Left renal cortex interstitium (tissue), 4 donors: ENCODE data around the gene RYR2. TPM values are rescaled to one million over a fixed set of nuclear protein-coding genes. Genes with fewer than 3 reads are reported as not detected.

ENCODE experiments used
- DNase-seq, 4 donors: peaks; one replicate each; pipeline ENCODE4 v3.0.0-alpha.2; 2013; ENCODE audit warnings: low read depth in 4 of 4, low spot score in 2 of 4, missing footprints in 1 of 4
- polyA plus RNA-seq, 4 donors: library from polyadenylated mRNA; unstranded; fragments of 120-200 nt; gene quantifications; one replicate each; pipeline ENCODE4 v1.2.1, GENCODE V29; 2013; ENCODE audit not compliant: insufficient read length in 4 of 4

The RYR2 gene
- polyA plus RNA-seq, 4 donors: 1.1 to 1.4 (median 1.2) TPM

DNA sequence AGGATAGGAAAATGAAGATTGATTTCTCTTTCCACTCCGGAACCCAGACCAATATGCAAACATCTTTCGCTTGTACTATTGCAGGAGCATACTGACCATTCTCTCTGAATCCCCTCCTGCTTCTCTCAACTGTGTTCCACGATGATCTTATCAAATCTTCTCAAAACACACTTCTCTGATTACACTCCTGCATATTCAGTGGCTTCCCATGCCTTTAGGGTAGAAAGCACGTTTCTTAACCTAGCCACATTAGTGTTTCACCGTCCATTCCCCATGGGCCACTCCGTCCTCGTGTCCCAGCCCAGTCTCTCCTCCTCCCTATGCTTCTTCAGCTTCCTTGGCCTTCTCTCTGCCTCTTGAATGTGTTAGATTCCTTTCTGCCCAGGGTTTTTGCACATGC, 650.3 kb downstream of the RYR2 start:
- DNase-seq: no peak

GRCh38 chr1:237695878-237696277, 653.9 kb downstream of the RYR2 start:
- DNase-seq: no peak

DNA sequence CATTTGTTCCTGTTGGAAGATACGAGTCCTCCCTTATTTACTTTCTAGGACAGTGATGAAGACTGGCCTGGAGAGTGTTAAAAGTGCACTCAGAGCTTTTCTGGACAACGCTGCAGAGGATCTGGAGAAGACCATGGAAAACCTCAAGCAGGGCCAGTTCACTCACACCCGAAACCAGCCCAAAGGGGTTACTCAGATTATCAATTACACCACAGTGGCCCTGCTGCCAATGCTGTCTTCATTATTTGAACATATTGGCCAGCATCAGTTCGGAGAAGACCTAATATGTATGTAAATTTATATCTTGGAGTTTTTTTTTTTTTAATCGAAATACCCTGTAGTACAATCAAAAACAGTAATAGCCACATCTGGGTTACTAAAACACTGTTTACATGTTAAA, 658.2 kb downstream of the RYR2 start:
- DNase-seq: no peak

DNA sequence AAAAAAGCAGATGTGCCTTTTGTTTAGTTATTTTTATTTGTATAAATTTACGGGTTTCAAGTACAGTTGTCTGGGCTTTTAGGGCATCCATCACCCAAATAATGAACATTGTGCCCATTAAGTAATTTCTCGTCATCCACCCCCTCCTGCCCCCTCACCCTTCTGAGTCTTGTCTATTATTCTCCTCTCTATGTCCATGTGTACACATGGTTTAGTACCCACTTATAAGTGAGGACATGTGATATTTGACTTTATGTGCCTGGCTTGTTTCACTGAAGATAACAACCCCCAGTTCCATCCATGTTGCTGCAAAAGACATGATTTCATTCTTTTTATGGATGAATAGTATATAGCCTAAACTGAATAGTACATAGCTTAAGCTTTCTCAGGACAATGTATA, 659.5 kb downstream of the RYR2 start:
- DNase-seq: no peak

DNA sequence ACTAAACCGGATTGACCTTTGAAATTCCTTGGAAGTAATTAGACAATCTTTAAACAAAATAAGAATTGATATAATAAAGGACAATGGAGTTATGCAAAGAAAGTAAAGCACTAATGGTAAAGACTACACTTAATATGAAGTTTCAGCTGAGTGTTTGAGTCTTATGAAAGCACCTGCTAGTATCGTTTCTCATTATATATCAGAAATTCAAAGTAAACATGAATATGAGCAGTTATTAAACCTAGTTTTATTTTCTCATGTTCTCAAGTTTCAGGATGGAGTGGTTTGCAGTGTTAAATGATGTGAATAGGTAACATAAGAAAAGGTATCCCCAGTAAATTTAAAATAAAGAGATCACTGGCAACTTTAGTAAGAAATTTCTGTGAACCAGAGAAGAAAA, 660.2 kb downstream of the RYR2 start:
- DNase-seq: no peak

- no peak for DNase-seq
These were observed 663.5 kb downstream of the RYR2 start for GRCh38 chr1:237705462-237705861.

- no peak for DNase-seq
These were observed 667.4 kb downstream of the RYR2 start for GRCh38 chr1:237709355-237709754.

DNA sequence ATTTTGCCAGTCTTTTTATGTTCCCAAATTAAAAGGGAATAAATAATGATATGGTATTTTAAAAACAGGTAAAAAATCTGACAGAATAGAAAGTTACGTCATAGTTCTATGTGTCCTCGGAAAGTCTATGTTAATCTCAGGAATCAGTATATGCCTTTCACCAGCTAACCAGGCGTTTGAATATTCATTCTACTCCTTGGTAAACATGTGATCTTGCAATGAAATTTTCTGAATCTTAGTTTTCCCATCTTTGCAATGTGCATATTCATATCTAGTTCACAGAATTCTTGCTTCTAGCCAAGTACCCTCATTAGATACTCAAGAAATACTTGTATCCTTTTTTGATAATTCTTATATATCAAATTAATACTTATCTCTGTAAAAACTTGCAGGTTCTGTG, 669.3 kb downstream of the RYR2 start:
- DNase-seq: no peak

DNA sequence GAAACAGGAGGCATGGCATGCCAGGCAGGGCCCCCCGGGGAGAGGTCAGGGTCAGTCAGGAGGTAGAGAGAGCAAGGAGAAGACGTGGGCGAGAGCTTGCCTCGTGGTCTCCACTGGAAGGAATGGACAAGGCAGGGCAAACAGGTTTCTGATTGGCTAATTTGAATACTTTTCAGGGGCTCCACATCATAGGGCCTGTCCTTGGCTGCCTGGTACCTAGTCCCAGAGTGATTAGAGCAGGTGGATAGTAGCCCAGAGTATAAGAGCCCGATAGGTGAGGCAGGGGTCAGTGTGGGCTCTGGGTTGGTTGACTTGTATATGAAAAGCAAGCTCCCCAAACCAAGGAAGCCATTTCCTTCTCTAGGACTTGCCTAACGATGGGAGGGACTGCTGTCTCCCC, 670.1 kb downstream of the RYR2 start:
- no peak for DNase-seq

DNA sequence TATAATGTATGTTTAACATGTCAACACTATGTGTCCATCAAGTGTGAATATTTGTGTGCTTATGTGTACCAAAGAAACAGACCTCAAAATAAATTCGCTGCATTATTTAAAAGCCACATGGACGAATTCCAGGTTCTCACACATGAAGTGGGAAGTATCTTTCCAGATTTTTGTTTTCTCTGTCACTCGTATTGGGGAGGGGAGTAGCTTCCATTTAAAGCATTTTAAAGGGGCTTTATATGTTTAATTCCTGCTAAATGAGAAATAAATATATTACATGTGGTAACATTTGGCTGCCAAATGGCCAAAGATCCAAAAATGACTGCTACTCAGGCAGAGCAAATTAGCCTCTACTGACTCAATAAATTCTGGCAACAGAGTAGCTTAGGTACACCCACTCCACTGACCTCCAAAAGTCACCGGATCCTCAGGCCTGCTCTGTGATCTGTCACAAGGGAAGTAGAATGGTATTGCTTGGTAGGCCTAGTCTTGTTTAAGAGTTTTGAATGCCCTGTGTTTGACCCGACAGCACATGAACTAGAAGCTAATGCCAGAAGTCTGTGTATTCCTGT, 670.7 kb downstream of the RYR2 start:
- DNase-seq: no peak

DNA sequence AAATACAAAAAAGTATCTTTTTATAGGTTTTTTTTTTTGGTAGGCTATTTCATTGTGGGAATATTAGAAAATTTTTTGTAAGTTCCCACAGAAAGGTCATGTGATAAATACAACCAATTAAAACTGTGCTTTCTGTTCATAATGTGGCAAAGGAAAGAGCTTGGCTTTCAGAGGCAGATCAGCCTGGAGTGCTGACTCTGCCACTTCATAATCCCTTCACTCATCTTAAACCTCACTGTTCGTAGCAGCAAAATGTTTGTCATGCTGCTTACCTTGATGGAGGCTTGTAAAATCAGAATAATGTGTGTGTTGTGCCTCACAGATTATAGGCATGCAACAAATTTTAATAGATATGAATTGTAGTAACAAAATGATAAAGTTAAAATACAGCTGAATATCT, 671.9 kb downstream of the RYR2 start:
- DNase-seq: no peak

DNA sequence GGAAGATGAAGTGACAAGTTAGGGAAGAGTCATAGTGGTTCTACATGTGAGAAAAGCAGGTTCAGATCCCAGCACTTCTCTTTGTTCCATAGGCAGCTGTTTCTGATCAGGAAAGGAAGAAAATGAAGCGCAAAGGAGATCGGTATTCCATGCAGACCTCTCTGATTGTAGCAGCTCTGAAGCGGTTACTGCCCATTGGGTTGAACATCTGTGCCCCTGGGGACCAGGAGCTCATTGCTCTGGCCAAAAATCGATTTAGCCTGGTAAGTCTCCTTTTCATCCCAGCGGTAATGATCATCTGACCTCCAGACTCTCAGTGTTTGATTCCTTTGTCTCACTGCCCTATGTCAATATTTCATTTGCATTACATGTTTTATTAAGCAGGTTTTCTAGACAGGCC, 675.1 kb downstream of the RYR2 start:
- no peak for DNase-seq

DNA sequence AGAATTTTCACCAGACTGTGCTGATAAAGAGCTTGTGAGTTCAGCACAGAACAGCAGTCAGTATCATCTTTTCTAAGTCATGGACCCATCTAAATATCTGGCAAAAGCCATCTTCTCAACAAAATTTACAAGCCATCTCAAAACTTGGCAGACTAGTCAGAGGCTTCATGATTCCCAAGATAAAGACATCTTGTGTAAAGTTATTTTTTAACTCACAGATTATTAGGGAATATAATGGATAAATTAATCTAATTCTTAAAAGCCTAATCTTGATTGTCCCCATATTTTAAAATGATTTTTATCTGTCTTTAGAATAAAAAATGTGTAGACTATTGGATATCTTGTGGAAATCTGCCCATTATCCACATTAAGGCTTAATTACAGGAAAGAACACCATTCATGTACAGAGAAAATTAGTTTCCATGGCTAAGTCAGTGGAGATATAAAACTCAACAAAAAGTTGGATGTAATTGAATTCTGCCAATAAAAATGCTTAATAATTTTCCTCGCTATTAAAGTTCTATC, 688.9 kb downstream of the RYR2 start:
- DNase-seq: no peak

DNA sequence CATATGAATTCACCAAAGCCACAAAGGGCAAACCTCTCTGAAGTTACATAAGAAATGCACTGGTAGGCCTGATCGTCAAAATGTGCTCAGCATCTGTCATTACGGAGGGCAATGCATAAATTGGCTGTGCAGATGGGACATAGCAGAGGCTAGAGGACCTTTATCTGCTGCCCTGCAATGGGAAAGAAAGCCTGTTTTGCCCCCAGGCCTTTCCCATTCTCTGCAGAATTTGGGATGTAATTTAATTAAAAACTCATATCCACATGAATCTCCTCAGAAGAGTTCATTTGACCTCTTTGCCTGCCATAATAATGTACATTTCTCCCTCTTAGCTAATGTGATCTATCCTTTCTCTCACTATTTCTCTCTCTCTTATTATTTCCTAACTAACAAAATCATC, 690.7 kb downstream of the RYR2 start:
- no peak for DNase-seq

- DNase-seq: no peak
These were observed 694.5 kb downstream of the RYR2 start for GRCh38 chr1:237736372-237737029.

- no peak for DNase-seq
These were observed 695.5 kb downstream of the RYR2 start for GRCh38 chr1:237737448-237737847.

- no peak for DNase-seq
These were observed 696.1 kb downstream of the RYR2 start for GRCh38 chr1:237737938-237738610.

DNA sequence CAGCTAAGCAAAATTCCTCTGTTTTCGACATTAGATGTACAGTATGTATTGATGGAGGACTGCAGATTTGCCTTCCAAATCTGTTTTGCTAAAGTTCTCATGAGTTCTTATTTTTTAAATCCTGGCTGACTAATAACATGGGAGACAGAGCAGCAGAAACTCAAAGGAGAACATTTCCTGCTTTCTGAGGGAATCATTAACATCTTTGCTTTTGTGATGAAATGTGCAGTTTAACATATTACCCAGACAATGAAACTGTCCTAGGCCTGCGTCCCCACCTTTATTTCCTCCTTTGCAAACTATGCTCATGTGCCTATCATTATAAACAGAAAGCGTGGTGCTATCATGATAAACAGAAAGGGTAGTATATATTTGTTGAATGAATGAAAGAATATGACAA, 698.9 kb downstream of the RYR2 start:
- no peak for DNase-seq

GRCh38 chr1:237745545-237745944, 703.6 kb downstream of the RYR2 start:
- DNase-seq: no peak

DNA sequence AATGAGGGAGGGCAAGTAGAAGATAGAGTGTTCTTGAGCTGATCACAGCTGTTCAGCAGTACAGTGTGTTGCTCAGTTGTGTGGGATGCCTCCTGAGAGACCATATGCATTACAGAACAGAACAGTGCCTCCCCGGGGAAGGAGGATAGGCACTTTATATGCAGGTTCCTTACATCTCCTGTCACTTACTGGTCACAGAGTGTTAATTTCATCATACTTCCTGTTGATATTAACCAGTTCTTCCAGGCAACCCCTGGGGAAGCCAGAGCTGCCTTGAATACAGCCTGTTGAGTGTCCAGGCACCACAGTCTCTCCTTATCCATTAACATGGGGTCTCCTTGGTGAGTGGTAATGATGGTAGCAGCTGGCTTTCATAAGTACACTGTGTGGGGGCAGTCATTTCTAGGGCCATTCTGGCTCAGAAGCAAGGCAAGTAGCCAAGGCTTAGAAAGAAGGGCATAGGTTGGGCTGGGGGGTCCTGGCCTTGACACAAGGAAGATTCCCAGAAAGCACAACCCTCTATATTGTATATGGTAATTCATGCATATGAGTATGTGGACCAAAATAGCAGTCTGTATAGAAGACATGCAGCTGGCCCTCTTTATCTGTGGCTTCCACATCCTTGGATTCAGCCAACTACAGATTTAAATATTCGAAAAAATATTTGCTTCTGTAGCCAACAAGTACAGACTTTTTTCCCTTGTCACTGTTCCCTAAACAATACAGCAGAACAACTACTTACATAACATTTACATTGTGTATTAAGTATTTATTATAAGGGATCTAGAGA, 706.4 kb downstream of the RYR2 start:
- DNase-seq: no peak

- DNase-seq: no peak
These were observed 707.1 kb downstream of the RYR2 start for GRCh38 chr1:237749122-237749521.
